T-helper 22 cell (primary cell): ENCODE measurements around the gene CLCN5.
"Not testable (repeated sequence)": the region's sequence is repeated elsewhere in the genome, so short reads cannot be mapped to it uniquely, and the experiment has no call there.

Experiments
- DNase-seq: peaks from one replicate; pipeline ENCODE4 v3.0.0-alpha.2; 2020; ENCODE audit warnings: low read depth

The CLCN5 gene

DNA sequence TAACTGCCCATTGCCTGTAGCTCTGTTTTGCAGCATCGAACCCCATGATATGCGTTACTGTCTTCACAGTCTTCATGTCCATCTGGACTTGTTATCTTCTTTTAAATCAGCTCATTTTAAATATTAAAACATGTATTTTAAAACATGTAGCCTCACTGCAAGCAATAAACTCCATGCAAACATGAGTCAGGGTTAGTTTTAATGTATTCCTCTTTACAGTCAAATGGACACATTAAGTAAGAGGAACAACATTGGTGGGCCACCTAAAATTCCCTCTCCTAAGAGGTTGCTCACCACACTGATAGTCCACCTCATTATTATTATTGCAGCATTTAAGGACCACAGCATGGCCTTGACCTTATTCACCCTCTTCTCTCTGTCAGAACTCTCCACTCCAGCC is 74.1 kb downstream of the CLCN5 start:
- no peak for DNase-seq

DNA sequence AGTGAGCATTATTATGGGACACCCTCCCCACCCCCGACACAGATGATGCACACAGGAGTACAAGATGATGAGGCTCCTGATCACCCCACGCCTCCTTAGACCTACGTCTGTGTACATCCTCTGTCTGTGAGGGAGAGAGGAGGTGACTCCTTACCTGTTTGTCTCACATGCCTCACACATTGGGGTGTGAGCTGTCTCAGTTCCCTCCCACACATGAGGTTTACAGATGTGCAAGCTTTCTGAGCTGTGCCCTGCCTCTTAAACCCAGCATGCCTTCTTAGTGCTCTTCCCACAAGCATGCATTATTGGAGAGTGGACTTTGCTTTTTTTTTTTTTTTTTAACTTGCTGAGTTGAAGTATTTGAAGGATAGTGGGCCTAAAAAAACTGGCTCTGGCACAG is 76.7 kb downstream of the CLCN5 start:
- no peak for DNase-seq

DNA sequence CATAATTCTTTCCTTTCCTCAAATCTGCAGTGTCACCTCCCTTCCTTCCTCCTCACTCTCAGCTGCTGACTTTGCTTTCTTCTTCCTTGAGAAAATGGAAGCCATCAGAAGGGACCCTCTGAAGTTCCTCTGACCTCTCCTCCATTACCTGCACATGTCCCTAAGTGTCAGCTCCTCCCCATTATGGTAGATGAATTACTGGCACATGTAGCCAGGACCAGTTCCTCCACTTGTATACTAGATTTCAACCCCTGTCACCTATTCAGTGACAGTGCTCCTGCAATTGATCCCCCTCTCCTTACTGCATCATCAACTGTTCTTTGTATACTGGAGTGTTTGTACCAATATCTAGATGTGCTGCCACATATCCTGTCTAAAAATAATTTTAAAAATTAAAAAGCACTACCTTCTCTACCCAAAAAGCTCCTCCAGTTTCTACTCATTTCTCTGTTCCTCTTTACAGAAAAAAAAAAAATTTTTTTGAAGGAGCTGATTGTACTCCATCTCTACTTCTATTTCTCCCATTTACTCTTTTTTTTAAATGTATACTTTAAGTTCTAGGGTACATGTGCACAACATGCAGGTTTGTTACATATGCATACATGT is 78.6 kb downstream of the CLCN5 start:
- DNase-seq: no peak

DNA sequence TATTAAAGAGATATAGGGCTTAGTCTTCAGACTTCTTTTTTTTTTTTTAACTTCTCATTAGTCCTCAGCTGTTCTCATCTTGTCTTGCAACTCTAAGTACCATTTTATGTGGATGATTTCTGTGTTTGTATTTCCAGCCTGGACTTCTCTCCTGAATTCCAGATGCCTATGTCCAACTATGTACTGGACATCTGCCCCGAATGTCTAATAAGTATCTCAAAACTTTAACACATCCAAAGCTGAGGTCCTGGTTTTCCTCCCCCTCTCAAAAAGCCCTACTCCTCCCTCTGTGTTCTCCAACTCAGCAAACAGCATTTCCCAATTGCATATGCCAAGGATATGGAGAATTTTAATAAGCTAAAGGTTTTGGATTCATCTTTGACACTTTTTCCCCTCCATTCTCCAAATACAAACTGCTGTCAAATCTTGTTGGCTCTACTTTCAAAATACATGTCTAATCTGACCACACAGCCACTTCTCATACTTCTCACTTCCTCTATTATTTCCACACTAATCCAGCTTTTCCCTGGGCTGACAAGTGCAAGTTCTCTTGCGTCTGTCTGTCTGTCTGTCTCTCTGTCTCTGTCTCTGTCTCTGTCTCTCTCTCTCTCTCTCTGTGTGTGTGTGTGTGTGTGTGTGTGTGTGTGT is 79.8 kb downstream of the CLCN5 start:
- DNase-seq: no peak

DNA sequence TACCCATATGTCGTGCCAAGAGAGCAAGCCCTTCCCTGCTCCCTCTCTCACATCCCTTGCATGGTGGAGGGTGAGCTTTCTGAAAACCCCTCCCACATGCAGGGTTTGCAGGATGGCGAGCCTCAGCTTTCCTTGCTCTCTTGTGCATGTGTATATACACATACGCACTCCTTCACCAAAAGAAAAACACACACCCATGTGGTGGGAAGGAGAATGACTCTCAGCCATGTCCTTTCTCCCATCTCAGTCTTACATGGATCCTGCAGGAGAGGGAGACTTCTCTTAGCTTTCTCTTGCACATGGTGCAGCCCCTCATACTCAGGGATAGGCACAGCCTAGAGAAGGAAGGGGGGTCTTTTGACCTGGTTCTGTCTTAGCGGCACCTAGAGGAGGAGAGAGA is 81.1 kb downstream of the CLCN5 start:
- DNase-seq: no peak

DNA sequence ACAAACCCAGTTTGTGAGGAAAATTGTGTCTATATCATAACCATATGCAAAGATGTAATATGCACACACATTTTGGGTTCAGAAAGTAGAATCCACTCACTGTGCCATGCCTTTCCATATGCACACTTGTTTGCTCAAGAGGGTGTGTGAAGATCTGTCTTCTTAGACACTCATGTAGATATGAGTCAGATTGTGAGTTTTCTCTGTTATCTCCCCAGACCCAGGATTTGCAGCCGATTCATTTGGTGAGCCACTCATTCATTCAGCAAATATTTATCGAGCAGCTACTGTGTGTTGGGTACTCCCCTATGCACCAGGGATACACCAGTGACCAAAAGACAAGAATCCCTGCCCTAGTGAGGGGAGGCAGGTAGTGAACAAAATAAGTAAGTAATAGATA is 81.5 kb downstream of the CLCN5 start:
- no peak for DNase-seq

DNA sequence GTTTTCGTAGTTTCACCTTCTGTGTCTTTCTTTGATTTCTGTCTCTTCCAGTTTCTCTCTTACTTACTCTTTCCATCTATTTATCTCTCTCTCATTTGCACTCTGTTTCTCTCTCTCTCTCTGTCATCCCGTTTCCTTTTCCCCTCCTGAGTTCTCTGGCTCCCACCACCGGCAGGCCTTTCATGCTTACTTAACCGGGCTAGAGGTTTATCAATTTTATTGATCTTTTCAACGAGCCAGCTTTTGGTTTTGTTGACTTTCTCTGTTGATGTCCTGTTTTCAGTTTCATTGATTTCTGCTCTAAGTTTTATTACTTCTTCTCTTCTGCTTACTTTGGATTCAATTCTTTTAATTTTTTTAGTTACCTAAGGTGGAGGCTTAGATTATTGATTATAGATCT is 103.2 kb downstream of the CLCN5 start:
- not testable (repeated sequence) for DNase-seq

DNA sequence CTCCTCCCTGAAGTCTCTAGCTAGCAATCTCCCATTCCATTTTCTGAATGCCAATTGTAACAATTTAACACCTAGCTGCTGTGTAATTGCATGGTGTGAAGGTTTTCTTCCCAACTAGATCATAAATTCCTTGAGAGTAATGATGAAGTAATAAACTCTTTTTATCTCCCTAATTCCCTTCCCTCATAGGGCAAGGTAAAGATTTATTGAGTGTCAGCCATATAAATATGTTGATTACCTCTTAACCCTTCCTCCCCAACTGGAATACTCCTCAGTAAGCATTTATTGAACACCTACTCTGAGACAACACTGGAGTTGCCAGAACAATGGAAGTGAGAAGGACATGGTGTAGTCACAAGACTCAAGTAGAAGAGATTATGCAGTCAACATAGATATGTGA is 112.7 kb downstream of the CLCN5 start:
- no peak for DNase-seq

DNA sequence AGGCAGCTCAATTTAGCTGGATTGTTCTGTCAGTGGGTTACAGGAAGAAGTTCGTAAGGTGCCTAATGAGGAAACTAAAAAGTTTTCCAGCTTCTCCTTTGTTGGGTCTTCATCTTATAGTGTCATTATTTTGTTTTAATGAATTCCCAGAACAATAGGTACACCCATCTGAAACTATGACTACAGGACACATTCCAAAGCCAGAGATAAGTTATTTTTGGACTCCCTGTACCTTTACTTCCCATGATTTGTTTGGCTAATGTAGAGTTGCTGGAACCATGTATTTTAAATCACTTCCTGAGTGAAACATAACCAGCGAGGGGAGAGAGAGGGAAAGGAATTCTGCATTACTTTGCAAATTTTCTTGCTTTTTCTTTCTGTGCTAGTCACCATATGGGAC is 114.0 kb downstream of the CLCN5 start:
- DNase-seq: no peak

DNA sequence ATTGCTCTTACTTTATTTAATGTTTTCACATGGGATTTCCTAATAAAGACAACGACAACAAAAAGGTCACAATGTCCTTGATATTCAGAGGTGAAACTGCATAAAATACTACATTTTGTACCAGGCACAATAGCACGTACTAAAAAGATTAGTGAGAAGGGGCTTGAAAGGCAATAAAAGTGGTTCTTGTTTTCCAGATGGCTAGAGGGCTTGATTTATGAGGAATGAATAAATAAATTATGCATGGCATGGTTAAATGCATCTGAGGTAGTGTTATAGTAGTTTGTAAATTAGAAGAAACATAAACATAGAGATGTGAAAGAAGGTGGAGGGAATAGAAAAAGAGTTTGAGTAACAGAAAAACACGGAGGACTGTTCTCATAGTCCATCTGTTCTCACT is 123.4 kb downstream of the CLCN5 start:
- no peak for DNase-seq

DNA sequence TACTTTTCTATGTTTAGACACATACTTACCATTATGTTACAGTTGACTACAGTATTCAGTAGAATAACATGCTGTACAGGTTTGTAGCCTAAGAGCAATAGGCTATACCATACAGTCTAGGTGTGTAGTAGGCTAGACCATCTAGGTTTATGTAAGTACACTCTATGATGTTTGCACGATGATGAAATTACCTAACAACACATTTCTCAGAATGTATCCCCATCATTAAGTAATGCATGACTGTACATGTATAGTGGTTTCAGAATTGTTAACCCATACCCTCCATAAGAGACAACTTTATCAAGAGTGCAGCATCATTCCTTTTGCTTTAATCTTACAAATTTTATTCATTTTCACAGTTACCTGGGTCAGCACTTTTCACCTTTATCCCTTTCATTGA is 126.8 kb downstream of the CLCN5 start:
- DNase-seq: no peak

DNA sequence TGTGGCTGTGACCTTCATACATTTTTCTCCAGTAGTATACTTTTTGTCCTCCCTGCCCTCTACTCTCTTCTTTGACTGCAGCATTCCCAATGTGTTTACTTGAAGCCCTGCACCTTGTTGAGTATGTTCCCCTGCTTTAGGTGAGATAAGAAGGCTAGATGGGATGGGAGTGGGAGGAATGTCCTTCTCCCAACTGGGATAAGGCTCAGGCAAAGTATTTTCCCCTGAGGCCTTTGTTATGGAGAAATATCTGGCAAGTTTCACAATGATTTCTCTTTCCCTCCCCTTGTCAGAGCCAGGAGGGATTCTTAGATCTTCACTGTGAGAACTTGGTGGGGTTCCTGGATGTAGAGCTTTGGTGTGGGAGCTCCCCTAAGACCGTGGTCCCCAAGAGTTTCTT is 131.8 kb downstream of the CLCN5 start:
- DNase-seq: no peak

DNA sequence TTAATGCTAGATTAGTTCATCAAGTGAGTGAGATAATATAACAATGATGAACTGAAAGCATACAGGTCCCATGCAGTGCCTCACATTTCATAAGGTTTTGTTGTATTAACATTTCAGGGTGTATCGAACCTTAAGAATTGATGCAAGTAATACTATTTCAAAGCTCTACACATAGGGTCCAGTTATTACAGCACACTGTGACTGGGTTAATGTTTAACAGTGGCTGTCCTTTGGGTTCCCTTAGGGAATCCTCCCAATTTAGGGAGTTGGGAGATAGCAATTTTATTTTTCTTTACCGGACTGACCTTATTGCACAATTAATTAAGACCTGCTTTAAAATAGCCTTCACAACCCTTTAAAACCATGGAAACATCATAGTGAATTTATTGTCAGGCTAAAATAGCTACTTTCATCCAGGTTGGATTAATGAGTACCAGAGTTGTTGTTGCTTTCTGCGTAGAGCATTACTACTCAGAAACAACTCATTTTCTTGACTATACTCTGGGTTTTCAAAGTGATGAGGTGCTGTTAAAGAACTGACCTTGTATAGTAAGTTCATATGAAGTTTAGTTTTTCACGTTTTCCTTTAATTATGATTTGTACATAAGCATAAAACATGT is 144.0 kb downstream of the CLCN5 start:
- no peak for DNase-seq

DNA sequence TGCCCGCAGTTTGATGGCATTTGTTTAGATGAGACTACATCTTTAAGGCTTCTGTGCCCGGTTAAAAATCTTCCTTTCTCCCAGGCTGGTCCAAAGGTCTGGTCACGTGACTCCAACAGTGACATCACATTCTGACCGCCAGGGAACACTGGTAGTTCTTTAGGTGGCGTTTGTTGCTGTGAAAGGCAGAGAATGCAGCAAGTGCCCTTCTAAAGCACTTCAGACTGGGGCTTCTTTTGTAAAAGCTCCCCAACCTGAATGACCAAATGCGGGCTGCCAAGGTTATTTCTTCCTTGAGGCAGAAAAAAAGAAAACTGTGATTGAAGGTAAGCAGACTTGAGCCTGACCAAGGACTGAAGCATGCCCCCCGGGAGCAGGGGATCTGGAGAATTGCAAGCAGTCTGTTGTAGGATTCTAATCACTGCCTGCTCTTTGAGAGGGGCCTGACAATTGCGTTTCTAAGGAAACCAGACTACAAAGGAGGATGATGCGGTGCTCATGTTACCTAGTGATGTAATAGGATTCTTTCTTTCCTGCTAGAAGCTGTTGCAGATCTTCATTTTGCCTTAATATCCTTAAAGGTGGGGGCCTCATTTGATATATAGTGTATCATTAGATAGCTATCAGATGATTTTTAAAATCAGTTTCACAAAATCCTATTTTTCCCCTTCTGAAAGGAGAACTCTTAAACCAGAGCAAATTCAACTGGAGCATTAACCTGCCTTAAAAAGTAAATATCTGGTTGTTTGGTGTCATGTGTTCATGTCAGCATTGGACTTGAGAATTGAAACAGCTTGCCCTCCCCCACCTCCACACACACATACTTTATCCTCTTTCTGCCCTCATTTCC is 145.3 kb downstream of the CLCN5 start:
- DNase-seq: no peak

DNA sequence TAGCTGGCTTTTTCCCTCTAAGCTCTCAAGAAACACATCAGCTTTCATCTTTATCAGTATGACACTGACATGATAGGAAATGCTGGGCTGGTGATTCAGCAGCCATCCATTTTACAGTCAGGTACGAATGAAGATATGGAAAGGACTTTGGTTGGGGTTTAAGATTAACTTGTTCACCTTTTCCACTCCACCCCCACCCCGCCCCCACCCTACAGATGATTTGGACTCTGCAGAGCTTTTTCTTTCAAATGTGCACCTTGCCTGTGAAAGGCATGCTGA is 145.8 kb downstream of the CLCN5 start:
- DNase-seq: no peak

DNA sequence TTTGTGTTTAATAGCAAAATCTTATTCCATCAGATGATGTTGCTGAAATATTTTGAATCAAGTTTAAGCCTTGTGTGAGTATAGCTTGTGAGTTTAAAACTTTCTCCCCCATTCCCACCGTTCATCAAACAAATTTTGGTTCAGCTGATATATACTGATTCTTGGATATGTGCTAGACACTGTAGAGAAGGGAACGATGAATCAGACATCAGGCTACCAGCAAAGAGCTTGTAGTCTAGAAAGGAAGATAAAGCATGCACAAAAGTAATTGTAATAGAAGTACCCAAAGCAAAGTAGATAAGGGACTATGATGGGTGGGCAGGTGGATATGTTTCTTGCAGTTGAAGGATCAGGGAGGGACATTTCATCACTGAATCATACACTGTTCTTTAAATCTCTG is 146.5 kb downstream of the CLCN5 start:
- DNase-seq: no peak

DNA sequence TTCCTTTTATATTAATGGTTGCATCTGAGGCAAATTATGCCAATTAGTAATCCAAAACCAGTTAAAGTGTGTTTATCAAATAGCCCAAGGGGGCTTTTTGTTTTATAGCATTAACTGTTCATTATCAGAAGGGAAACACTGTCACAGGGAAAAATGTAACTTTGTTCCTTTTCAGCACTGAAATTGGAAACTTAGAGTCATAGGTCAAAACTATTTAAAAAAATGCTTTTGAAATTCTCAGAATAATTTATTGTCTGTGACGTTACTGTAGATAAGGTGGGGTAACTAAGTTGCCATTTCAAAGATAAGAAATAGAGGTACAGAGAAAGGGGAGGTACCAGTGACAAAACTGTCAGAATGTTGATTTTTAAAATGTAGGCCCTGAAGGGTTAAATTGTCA is 149.1 kb downstream of the CLCN5 start:
- no peak for DNase-seq

DNA sequence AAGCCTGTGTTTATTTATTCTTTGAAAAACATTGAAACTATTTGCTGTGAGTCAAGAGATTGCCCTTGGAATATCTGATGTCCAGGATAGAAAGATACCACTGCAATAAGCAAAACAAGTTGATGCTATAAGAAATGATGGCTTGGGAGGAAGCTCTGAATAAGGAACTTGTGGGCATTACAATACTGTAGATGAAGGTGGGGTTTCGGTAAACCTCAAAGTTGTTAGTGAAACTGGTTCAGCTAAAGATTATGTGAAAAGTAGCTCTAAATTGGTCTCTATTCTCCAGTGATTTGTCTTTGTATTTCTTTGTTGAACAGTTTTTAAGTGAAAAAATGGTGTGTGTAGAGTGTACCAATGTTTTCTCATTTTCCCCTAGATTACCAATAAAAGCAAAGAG is 149.7 kb downstream of the CLCN5 start:
- DNase-seq: no peak

DNA sequence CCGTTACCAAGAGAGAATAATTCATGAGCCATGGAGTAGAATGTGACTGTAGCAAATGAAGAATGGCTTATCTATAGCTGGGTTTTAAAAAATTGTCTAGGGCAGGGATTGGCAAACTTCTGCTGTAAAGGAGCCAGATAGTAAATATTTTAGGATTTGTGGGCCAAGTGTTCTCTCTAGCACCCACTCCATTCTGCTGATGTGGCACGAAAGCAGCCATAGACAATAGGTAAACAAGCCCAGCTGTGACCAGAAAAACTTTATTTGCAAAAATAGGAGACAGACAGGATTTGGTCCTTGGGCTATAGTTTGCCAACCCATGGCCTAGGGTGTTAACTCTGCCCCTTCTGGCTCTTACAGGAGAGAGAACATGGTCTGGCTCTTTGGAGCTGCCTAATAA is 151.2 kb downstream of the CLCN5 start:
- DNase-seq: no peak

DNA sequence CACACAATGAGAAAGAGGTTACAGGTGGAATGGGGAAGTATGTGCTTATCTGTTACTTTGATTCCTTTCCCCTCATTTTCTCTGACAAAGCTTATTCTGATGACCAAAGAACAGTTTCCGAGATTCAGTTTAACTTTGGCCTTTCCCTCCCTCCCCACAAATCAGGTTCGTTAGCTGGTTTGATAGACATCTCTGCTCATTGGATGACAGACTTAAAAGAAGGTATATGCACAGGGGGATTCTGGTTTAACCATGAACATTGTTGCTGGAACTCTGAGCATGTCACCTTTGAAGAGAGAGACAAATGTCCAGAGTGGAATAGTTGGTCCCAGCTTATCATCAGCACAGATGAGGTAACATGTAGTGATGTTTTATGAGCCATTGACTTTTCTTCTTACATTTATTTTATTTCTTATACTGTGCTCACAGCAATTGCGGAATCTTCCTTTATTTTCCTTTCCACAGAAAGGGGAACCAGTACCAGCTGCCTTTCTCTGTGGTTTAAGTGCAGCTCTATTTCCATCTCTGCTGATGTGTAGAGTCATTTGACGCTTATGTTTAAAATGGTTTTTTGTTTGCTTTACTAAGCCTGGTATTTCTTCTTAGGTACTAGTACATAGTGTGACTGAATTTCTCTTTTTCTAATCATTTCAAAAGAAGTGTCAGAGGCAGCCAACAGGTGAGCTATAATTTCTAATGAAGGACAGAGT is 153.4 kb downstream of the CLCN5 start:
- no peak for DNase-seq

DNA sequence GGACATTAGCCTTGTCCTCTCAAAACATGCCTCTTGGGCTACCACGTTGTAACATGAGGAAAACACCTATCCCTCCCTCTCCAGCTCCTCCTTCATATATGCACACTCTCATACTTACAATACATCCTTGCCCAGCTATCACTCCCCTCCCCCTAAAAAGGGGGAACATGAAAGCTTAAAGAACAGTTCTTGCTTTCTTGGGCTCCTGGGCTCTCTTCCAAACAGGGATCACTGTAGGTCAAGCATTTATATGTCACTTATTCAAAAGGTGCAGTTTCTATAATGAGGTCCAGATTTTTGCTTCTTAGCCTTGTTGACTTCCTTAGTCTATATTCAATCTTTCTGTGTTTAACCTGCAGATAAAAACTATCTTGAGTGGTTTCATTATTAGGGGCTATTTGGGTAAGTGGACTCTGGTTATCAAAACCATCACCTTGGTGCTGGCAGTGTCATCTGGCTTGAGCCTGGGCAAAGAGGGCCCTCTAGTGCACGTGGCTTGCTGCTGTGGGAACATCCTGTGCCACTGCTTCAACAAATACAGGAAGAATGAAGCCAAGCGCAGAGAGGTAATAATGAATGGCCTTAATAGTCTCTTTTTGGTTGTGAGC is 159.0 kb downstream of the CLCN5 start:
- no peak for DNase-seq

DNA sequence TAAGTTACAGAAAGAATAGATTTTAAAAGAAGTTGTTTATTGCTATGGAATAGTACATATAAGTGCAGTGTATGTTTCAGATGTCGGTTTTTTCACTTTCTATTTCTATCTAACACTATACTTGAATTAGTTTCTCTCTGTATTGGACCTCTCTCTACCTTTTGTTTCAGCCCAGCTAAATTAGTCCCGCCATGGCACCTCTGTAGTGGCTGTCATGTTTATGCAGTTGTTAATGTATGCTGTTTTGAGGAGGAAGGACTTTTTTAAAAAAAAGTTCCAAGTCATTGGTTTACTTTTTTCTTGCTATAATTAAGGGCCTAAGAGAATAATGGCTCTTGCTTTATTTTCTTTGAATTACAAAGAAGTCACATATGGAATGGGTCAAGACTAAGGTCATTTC is 160.3 kb downstream of the CLCN5 start:
- DNase-seq: no peak
